DMS 273 treated with DMSO at 0.1 percent for 48 hours (cell line): ENCODE measurements around the gene YPEL3.

Experiments used
- DNase-seq: peaks from one replicate; lab custom pipeline; 2025; lab: John Stamatoyannopoulos, UW

The YPEL3 gene

GRCh38 chr16:30069611-30070462 lies 26.2 kb downstream of the YPEL3 start:
- DNase-seq = no peak

DNA sequence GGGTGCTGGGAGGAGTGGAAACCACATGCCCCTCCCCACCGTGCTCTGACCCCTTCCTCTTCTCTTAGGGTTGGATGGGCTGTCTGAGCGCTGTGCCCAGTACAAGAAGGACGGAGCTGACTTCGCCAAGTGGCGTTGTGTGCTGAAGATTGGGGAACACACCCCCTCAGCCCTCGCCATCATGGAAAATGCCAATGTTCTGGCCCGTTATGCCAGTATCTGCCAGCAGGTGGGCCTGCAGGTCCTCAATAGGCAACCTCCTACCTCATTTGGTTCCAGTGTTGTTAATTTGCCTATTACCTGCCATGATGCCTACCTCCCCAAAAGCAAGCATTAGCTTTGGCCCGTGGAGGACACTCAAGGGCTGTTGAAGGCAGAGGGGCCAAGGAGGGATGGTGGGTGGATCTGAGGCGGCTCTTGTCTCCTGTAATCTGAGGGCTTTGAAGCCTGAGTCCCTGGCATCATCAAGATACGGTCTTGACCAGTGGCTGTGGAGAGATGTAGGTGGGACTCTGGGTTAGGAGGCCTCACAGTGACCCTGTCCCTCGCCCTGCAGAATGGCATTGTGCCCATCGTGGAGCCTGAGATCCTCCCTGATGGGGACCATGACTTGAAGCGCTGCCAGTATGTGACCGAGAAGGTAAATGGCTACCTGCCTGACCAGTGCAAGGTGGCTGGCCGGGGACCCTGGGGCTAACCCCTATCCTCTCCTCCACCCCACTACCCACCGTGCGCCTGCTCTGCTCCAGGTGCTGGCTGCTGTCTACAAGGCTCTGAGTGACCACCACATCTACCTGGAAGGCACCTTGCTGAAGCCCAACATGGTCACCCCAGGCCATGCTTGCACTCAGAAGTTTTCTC lies 27.0 kb downstream of the YPEL3 start:
- DNase-seq = no peak

DNA sequence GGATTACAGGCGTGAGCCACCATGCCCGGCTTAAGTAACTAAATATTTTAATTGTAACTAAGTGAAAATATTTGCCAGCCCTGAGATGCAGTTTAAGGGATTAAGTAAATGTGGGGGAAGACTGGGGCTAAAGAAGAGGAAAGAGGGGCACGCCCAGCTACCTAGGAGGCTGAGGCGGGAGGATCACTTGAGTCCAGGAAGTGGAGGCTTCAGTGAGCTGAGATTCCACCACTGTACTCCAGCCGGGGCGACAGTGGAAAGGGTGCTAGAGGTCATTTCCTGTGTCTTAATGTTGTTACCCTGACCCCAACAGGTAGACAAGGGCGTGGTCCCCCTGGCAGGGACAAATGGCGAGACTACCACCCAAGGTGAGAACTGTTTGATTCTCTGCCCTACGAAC lies 27.7 kb downstream of the YPEL3 start:
- DNase-seq = no peak

GRCh38 chr16:30067584-30067916 lies 28.5 kb downstream of the YPEL3 start:
- DNase-seq = no peak

- no peak for DNase-seq
Observed at GRCh38 chr16:30066761-30067583, 29.0 kb downstream of the YPEL3 start.

- DNase-seq = no peak
Observed at GRCh38 chr16:30065943-30066760, 29.9 kb downstream of the YPEL3 start.

- peak; percentile 95 for DNase-seq
Observed at GRCh38 chr16:30065102-30065942, 30.7 kb downstream of the YPEL3 start, which contains the start of gene ALDOA. Gene ALDOA (plus strand): TSS chr16:30065760. CDS start chr16:30066898, 1,138 bp downstream.

- DNase-seq = no peak
Observed at GRCh38 chr16:30064729-30065101, 31.3 kb downstream of the YPEL3 start.

DNA sequence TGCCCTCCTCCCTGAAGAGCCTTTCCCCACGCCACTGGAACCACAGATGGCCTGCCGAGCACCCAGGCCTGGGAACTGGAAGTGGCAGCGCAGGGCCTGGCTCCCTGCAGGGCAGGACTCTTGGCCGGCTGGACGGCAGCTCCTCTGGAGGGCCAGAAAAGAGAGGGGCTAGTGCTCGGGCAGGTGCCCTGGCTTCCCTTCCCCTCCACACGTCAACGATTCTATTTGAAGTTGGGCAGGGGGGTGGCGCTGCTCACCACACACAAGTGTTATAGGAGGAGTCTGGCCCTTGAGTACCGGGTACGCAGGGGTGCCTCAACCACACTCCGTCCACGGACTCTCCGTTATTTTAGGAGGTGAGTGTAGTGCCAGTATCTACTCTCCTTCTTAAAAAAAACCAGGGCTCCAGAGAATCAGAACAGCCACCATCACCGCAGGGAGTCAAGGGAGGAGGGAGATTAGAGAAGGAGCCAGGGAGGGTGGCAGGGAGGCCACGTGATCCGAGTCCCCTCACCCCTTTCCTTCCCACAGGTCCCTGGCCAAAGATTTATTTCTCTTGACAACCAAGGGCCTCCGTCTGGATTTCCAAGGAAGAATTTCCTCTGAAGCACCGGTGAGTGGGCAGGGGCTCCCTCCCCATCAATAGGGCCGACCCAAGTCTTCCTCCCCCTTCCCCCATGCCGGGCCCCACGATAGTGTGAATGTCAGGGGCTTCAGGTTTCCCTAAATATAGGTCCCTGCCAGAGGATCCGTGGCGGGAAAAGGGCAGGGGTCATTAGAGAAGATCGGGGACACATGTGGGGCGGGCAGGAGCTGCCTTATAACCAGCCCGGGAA lies 31.9 kb downstream of the YPEL3 start:
- peak; percentile 67 for DNase-seq

DNA sequence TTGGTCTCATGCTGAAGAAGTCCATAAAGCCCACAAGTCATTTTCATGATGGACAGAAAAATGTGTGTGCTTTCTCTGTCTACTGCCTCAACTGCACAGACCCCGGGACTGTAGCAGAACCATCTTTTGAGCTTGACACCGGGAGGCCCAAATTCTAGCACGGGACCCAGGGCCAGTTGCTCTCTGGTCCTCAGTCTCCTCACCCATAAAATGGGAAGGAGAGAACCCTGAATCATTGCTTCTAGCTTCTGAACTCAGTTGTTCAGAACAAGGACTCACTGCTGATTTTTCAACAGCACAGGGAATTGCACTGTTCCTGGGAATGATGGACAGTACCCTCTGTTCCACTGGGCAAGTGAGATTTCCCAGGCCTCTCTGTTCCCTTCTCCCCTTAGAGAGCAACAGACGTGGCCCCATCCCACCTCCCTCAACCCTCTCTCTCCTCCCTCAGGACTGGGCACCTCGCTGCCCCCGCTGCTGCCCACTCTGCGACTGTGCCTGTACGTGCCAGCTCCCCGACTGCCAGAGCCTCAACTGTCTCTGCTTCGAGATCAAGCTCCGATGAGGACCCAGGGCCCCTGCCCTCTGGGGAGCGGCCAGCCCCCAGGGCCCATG lies 32.6 kb downstream of the YPEL3 start:
- DNase-seq = no peak

DNA sequence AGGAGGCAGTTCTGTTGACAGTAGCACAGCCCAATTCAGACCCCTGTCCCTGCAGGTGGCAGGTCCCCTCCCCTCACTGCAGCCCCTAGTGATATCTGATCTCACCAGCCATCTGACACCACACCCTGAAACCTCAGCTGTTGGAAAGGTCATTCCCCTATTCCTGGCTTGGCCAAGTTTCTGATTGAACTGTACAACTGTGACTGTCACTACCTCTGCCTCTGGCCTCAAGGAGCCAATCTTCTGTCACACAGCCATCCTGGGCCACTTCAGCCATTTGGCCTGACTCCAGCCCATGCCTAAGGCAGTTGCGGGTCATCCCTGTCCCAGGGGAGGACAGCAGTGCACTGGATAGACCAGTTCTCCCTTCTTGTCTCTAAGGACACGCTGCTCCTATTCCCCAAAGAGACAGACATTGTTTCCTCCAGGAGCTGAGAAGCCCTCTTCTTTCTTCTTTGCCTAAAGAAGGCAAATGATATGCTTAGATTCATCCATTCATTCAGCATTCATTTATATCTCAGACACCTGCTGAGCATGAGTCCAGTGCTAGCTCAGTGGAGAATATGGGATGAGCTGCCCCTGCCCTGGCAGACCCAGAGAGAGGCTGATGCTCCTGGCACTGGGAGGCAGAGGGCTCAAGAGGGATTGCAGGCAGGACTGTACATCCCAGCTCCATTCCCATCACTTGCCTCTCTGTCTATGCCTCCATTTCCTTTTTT lies 35.0 kb downstream of the YPEL3 start:
- DNase-seq = no peak

- DNase-seq = no peak
Observed at GRCh38 chr16:30060346-30060745, 35.7 kb downstream of the YPEL3 start.

- DNase-seq = no peak
Observed at GRCh38 chr16:30054959-30055553, 41.0 kb downstream of the YPEL3 start.

DNA sequence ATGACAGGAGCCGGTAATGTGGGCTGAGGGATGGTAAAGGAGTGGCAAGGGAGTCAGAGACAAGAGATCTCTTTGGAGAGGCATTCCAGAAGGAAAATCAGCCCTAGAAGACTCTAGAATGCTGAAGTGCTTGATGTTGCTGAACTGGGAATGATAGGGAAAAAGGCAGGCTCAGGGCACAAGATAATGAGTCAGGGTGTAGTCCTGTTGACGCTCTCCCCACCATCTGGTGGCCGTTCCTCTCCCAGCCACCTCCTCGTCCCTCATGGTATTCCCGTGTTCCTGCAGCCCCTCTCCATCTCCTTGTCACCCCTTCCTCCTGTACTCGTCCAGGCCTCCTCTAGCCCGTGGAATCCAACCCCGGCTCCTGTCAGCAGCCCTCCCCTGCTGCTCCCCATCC lies 41.6 kb downstream of the YPEL3 start:
- no peak for DNase-seq

GRCh38 chr16:30053376-30054015 lies 42.5 kb downstream of the YPEL3 start:
- DNase-seq = no peak

DNA sequence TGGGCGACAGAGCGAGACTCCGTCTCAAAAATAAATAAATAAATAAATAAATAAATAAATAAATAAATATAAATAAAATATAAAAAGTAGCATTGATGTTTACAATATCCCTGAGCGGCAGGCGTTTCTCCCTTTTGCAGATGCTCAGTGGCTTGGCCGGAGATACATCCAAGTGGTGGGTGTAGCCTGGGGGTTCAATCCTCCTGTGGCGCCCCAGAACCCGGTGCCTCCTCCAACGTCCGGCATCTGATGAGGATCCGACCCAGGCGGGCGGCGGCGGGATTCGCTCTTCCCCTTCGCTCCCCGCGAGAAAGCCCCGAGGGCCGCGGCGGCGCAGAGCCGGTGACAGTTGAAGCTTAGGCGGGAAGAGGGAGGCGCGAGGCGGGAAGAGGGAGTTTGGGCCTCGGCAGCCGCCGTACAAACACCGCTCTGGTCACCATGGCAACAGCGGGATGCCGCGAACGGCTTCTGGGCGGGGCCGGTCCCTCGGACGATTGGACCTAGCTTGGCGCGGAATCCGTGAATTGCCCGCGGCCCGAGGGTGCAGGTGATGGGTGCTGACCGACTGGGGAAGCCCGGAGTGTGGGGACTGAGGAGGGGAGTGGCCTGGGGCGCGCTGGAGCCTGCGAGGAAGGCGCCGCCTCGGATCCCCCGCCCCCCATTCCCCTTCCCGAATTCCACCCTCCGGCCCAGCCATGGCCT lies 43.2 kb downstream of the YPEL3 start:
- DNase-seq = peak; percentile 73

DNA sequence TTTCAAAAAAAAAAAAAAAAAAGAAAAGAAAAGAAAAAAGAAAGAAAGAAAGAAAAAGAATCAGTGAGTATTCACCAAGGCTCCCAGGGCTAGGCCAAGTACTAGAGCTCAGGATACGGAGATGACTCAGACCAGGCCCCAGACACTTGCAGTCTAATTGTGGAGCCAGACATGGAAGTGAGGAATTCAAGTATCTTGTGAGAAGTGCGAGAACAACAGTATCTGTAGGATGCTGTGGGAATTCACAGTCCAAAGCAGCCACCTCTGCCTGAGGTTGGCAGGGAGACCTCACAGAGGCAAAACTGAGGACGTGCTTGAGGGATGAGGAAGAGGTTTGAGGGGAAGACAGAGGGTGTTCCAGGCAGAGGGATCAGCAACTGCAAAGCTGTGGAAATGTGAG lies 44.5 kb downstream of the YPEL3 start:
- DNase-seq = no peak
